Activated T-helper 9 cell treated with anti-CD3 and anti-CD28 coated beads, Interleukin-2, amount 50 U/mL, for 16 hours (primary cell): ENCODE measurements around the gene DNPH1.
A peak's percentile ranks its signal among the peaks of the same experiment; 100 is the strongest.

ENCODE experiments used
- DNase-seq: peaks from one replicate; pipeline ENCODE4 v3.0.0-alpha.2; 2020; ENCODE audit warnings: low read depth

DNPH1 gene

DNA sequence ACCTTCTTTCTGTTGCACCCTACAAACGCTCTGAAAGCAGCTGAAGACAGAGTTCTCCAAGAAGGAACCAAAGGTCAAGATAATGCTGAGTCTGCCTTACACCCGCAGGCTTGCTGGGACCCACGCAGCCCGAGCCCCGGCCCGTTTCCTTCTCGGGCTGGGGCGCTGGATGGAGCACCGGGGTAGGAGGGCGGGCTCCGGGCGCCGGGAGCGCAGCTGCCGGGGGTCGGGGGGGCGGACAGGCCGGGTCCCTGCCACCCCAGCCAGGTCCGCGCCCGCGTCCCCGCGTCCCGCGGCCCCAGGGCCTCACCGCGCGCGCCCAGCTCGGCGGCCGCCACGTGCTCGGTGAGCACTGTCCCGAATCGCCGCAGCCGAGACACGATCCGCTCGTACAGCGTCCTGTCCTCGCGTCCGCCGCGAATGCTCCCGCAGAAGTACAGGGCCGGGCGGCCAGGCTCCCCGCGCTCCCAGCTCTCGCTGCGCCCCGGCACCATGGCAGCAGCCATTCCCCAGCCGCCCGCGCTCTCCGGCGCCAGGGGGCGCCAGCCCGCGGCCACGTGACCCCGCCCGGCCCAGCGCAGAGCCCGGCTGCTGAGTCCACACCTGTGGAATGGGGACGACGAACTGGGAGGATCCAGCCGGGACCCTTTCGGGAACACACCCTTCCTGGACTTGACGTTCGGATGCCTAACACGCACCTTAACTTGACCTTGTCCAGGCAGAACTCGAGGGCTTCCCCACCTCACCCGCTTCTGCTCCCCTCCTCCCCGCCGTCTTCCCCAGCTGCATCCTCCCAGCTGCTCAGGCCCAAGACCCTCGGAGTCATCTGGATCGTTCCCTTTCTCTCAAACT, at the start of gene DNPH1:
DNPH1 (minus strand) TSS at position 531 of the 852 bp plus-strand sequence; CDS start at position 506, 25 bp downstream.
- DNase-seq, result peak; percentile 75

- no peak for DNase-seq
These were observed 49.3 kb upstream of the DNPH1 start for GRCh38 chr6:43278524-43279078.

DNA sequence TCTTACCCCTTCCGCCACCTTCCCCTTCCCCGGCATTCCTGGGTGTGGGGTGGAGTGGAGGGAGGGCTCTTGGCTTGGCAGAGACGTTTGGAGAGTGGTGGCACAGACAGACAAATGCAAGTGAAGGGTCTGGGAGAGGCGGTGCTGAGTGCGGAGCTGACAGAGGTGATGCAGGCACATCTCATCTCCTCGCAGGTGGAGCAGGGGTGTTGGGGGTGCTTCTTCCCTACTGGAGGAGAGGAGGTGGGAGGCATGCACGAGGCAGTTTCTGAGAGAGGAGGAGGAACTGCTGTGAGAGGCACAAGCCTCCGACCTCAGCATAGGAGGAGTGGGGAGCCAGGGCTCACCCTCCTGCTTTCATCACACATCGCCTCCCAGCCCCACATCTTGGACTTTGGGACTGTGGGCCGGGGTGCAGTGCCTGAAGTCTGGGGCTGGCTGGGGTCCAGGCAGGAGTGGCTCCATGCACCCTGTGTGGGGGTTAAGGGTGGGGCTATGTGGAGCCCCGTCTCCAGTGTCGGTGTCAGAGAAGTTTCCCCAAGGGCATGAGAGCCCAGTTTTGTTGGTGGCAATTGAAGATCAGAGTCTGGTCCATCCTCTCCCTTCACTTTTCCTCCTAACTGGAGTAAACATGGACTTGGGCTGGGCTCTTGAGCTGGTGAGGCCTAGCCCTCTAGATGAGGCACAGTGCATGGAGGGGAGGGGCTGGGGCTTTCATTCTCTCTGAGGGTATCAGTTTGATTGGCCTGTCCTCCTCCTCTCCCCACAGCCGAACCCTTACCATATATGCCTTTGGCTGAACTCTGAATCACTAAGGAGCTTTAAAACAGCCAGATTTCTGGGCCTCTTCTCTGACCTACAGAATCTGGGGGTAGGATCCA, 48.6 kb upstream of the DNPH1 start:
- DNase-seq, result no peak

GRCh38 chr6:43277306-43277642, 48.0 kb upstream of the DNPH1 start:
- DNase-seq, result no peak

GRCh38 chr6:43276577-43277305, 47.5 kb upstream of the DNPH1 start:
- DNase-seq, result no peak

- DNase-seq, result no peak
These were observed 46.7 kb upstream of the DNPH1 start for GRCh38 chr6:43275801-43276576.

DNA sequence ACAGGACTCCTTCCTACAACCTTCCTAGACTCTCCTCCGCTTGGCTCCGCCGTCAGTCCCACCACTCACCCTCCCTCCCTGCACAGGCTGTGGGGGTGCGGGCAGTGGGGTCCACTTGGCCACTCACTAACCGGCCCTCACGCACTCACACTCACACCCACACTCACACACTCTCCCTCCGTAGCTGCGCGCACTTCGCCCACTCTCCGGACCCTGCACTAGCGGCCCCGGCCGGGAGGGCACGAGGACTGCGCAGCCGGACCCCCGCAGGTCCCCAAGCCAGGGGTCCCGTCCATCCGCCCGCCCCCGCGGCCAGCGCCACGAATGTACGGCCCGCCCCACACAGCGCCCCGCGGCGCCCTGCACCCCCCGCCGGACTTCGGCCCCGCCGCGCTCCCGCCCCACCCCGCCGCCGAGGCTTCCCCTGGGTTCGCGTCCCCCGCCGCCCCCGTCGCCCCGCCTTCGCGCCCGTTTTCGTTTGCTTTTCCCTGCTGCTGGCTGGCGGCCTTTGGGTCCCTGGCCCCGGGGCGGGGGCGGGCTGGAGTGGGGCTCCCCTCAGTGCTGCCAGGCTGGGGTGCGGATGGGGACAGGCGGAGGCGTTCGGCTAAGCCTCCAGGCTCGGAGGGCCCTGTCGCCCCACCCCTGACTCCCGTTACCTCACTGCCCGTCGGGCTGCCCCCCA, 45.8 kb upstream of the DNPH1 start:
- peak; percentile 22 for DNase-seq

- no peak for DNase-seq
These were observed 45.0 kb upstream of the DNPH1 start for GRCh38 chr6:43274127-43274915.

GRCh38 chr6:43273707-43274106, 44.4 kb upstream of the DNPH1 start:
- no peak for DNase-seq

DNA sequence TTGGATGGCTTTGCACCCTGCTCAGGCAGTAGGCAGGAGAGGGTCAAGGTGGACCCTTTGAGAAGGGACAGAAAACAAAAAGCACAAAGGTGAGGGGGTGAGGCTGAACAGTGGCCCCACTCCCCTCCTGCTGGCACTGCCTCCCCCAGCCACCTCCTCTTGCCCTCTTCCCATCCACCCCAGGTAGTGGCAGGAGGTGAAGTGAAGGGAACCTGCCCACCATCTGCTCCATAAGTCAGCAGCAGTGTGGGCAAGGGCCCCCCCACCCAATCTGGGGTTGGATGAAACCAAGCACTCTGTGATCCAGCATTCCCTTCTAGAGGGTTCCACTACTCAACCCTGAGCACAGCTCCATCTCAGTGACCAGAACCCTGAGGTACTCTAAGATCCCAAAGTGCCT, 42.7 kb upstream of the DNPH1 start:
- no peak for DNase-seq

DNA sequence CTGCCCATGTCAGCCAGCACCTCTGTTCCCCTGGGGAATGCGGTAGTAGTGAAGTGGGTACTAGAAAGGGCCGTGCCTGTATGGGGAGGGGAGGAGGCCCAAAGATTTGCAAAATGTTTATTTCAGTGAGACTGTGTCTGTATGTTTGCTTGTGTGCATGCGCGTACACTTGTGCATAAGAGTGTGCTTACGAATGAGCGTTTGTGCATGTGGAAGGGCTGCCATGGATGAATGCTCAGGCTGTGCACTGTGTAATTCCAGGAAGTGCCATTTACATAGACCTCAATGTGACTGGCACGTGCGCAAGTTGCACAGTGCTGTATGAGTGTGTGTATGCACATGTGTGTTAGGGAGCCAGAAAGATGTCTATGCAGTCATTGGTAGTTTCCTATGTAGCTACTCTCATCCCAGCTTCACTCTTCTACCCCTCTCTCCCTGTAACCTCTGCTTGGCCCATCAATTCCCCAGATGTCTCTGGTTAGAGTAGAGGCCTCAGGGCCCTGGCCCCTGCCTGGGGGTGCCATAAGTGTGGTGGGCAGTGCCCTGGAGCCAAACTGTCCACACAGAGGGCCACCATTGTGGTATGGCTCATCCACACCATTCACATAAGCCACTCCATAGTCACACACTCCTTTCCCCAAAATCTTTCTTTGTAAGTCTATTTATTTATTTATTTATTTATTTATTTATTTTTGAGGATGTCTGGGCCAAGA, 42.0 kb upstream of the DNPH1 start:
- DNase-seq, result no peak

GRCh38 chr6:43269273-43270007, 40.2 kb upstream of the DNPH1 start:
- DNase-seq, result peak; percentile 23

- no peak for DNase-seq
These were observed 39.5 kb upstream of the DNPH1 start for GRCh38 chr6:43268782-43269272.

DNA sequence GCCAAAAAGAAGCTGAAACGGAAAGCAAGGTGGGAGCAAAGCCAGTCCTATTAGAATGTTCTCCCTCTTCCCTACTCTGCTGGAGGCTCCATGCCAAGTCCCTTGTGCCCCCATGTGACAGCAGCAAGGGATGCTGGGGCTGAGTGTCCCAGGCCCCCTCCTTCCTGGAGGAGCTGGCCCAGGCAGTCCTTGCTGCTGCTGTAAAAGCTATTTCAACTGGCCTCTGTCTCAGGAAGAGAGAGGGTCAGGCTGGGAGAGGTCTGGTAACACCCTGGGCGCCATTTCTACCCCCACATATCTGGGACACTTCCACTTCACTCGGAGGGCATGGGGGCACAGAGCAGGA, 39.0 kb upstream of the DNPH1 start:
- no peak for DNase-seq

GRCh38 chr6:43267619-43268354, 38.5 kb upstream of the DNPH1 start:
- no peak for DNase-seq

GRCh38 chr6:43265564-43265963, 36.3 kb upstream of the DNPH1 start:
- DNase-seq, result no peak

GRCh38 chr6:43264599-43265145, 35.4 kb upstream of the DNPH1 start:
- DNase-seq, result no peak
